ENCODE measurements around the gene TFPI2.
"Not testable (repeated sequence)": the region's sequence is repeated elsewhere in the genome, so short reads cannot be mapped to it uniquely, and the experiment has no call there.

The TFPI2 gene, protein sequence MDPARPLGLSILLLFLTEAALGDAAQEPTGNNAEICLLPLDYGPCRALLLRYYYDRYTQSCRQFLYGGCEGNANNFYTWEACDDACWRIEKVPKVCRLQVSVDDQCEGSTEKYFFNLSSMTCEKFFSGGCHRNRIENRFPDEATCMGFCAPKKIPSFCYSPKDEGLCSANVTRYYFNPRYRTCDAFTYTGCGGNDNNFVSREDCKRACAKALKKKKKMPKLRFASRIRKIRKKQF
- 0 to 46.5 (median 0.88) reads per million in 17 experiments for total RNA-seq

DNA sequence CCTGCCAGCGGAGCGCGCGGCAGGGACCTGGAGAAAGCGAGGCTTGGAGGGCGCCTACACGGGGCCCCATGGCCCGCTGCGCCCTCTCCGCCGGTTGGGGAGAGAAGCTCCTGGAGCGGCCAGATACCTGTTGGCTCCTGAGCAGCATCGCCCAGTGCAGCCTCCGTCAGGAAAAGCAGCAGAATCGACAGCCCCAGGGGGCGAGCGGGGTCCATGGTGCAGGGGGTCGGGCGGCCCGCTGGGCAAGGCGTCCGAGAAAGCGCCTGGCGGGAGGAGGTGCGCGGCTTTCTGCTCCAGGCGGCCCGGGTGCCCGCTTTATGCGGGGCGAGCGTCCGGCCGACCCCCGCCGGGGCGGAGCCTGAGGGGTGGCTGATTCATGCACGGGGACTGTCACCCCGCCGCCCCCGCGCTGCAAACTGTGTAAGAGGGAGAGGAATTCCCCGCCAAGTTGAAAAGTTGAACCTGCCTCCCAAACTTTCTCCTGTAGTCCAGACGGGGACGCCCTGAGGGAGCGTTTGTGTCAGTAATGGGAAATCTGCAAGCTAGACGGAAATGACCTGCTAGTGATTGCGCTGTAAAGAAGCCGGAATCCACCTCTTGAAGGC is at the start of gene TFPI2:
TSS of gene TFPI2 (minus strand) at position 290 of the 605 bp plus-strand sequence. CDS start at position 215, 75 bp downstream.
- DNase-seq, result peak in 1 of 4 experiments; percentile 5

DNA sequence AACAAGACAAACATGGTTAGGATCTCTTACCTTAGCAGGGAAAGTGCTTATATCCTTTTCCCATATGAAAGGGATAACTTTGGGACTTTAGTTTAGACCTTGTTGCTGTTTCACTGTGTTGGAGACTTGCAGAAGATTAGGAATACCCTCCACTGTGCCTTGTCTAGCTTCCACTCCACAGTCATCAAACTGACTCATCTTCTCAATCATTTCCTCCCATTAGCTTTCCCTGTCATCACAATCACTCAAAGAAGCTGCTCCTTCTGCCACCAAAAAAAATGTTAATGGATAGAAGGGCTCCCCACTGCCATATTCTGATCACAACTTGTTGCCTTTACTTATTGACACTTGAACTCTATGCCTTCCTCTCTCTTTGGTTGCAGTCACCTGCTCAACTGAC is 47.7 kb upstream of the TFPI2 start:
- DNase-seq, result no peak

DNA sequence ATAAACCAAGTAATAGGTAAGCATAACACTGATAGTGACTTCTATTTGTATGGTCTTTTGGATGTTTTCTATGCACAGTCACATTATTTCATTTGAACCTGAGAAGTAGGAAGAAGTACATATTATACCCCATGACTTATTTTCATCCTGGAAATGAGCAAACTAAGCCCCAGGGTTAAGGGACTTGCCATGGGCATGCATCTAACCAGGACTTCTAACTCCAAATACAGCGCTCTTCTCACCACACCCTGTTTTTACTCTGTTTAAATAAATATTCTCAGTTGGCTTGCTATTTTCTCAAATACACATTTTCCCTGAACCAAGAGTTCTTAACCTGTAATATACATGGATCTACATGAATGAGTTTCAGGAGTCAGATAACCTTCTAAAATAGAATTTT is 47.3 kb upstream of the TFPI2 start:
- no peak for DNase-seq

DNA sequence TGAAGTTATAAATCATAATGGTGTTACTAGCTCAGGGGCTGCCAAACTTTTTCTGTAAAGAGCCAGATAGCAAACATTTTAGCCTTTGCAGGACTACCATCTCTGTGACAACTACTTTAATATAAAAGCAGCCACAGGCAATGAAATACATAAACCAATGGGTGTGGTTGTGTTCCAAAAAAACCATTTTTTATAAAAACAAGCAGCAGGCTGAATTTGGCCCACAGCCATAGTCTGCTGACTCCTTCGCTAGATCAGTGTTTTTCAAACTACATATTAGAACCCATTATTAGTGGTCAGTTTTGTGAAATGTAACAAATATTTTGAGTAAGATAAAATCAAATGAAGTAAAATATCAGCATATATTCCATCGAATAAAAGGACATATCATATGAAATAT is 44.5 kb upstream of the TFPI2 start:
- DNase-seq, result no peak

DNA sequence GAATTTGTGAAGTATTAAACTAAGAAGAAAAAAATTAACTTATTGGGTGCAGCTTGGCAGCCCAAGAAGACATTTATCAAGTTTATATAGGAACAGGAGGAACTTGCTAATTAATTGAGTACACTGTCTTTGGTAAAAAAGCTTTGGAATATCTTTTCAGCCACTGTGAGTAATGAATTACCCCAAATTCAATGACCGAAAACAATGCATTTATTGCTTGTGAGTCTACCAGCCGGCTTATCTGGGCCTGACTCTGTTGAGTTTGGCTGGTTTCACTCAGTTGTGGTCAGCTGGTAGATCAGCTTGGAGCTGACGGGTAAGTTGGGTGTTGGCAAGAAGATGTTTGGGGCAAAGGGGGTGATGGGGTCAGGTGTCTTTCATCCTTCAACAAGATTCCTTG is 42.6 kb upstream of the TFPI2 start:
- DNase-seq, result no peak

DNA sequence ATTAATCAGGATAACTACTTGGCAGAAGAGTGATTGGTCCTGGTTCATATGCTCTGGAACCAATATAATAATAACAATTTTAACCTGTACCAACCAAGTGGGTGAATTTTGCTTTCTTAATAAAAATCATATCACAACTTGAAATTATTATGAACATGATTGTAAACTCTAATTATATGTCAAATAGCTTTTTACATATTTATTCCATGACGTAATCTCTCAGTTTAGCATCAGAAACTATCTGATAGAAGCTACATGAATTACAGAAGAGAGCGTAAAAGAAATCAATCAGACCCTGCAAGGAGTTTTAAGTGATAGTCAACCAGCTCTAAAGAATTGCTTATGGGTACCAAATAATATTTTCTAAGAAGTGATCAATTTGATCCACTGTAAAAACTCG is 41.1 kb upstream of the TFPI2 start:
- no peak for DNase-seq

DNA sequence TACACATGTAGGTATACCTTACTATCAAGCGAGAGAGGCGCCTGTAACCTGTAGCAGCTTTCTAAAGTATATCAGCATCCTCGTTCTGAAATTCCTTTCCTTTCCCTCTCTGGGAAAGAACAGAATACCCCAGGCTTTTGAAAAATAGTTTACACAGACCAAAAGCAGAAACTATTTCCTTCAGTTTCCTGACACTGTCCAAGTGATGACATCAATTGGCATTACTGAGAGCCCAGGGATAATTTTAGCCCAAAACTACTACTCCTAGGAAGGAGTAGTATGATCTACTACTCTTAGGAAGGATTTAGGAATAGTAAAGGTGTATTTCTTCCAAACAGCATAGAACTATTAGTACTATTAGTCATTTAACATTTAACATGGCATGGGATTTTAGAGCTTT is 37.0 kb upstream of the TFPI2 start:
- no peak for DNase-seq

DNA sequence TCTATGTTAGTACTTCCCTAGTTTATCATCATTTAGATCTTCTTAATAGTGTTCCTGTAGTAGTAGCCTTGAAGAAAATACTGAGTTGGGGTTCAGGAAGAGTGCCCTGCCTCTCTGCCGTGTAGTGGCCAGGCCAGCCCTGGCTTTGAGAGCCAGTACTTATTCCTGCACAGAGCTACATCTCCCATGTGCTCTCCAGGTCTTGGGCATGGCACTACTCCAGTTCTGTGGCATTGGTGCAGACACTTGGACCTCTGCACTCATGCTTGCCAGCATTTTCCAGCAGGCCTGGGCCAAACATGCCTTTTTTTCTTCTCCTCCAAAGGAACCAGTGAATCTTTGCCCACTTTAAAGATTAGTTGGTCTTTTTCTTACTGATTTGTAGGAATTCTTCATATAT is 36.2 kb upstream of the TFPI2 start:
- no peak for DNase-seq

DNA sequence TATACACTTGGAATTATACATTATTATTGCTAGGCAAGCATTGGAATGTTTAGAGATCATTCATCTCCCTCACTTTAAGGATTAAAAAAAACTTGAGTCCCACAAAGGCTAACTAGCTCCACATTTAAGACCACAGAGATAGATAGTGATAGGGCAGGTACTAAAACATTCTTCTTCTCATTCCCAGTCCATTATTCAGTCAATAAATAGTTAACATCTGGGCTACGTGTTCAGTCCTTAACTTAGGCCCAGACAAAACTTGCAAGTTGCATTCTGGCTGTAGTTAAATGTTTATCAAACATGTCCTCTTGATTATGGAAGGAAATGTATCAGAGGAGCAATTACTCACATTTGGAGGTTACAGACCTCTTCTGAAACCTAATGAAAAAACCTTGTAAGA is 33.4 kb upstream of the TFPI2 start:
- DNase-seq, result no peak

DNA sequence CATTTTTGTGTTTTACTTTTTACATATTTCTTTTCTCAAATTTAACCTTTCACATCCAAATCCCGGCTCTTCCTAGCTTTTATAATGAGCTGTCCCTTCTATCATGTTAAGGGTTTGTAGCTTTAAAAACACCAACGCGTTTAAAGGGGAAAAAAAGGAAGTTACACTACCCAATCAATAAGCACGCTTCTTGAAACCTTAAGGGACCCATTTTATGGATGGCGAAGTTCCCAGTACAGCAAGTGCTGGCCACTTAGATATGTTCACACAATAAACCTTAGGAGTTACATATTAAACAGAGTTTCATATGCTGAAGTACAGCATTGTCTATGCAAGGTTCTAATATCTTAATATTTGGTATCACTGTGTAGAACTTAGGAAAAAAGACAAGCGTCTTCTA is 32.7 kb upstream of the TFPI2 start:
- no peak for DNase-seq

DNA sequence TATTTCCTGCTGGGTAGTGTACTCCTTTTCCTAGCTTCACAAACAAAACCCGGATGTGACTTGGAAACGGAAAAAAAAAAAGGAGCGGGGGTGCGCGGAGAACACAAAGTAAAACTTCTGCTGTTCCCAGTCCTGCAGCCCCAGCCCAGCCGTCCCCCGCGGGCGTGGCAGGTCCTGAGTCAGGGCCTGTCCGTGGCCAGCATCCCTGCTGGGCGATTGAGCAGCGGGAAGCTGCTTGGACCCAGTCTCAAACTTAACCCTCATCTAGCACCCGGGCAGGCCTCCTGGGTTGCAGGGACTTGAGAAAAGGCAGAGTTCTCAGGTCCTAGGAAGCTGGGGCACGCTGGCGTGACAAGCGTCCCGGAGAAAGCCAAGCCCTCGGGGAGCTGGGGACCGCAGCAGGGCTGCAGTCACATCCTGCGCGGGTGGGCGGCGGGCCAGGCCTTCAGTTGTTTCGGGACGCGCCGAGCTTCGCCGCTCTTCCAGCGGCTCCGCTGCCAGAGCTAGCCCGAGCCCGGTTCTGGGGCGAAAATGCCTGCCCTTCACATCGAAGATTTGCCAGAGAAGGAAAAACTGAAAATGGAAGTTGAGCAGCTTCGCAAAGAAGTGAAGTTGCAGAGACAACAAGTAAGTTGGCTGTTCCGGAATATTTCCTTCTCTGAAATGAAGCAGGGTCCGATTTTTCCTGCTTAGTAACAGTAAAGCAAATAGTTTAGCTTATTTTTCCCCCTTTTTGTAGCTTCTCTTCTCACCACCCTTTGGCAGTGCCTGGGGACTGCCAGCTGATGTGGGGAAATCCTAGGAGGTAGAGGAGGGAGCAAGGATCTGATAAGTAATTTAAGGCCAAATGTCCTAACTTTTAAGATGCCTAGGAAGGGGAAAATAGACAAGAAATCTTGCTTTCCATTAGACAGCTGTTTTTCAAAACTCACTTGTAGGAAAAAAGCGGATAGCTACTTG is 31.3 kb upstream of the TFPI2 start, which contains the start of gene GNG11:
TSS of gene GNG11 (plus strand) at position 129 of the 960 bp plus-strand sequence. CDS start at position 532, 403 bp downstream.
- peak; percentile 37 to 65 (median 46) for DNase-seq

DNA sequence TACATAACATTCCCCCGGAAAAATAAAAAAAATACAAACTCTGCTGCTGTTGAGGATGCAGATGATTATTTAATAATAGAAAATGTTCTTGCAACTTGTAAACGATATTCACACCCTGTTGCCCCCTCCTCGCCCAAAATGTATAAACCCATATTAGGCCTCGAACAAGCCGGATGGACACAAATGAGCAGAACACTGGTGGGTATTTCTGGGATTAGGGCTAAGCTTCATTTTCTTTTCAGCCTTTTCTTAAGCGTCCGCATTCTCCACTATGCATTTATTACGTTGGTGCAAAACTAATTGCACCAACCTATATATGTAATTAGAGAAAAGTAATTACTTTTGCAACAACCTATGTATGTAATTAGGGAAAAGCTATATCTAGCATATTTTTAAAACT is 30.6 kb upstream of the TFPI2 start:
- no peak for DNase-seq

DNA sequence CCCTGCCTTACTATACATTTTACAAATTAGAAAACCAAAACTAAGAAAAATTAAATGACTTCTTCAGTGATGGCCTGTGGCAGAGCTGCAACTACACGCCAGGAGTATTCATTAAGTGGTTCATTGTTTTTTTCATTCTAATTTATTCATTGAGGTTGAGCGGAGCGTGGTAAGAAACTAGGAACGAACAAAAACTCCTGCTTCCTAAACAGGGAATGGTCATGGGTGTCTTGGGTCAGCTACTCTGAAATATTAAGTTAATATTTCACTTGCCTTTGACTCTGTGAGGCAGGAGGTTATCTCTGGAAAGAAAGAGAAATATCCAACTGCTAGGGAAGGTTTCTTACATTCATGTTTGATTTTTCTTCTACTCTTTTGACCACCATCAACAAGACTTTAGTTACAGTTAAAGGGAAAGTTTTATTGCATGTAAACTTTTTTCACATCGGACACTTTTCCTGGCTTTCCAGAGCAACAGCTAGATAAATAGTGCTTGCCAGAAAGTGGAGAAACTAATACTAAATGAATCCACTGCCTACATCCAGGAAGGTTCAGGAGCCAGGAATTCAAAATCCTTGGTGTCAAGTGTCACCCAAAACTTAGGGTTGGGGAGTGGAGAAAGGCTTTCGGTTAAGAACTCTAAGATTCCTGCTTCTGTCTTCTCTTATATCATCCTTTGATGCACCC is 30.1 kb upstream of the TFPI2 start:
- DNase-seq, result no peak

DNA sequence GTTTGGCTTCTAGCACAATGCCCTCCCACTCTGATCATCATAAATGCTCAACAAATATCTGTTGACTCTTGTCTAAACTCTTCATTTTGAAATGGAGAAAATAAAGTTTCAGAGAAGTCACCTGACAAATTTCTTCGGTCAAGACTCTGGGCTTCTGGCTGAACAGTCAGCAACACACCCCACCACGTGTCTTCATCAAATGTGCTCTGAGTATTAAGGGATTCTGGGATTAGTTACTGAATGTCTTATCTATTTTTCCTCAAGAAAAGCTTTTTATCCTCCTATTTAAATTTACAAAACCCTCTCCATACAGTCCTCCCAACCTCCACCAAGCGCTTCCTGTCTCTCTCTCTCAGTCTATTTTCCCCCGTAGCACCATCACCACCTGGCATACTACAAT is 25.8 kb upstream of the TFPI2 start:
- DNase-seq, result not testable (repeated sequence)

DNA sequence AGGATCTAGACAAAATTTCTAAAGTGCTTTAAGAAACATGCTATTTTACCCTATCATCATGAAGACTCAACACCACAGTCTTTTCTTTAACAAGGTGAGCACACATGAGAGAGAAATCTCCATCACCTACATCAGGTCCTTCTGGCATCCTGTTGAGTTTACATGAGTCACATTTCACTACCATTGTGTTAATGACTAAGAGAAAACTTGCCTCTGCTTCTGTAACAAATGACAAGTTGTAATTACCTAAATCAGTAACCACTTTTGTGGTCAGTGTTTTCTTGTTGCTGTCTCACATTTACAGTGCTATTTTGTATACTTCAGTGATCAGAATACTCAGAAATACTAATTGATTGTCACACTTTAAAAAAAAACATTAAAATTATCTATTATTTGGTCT is 25.3 kb upstream of the TFPI2 start:
- DNase-seq, result not testable (repeated sequence)

DNA sequence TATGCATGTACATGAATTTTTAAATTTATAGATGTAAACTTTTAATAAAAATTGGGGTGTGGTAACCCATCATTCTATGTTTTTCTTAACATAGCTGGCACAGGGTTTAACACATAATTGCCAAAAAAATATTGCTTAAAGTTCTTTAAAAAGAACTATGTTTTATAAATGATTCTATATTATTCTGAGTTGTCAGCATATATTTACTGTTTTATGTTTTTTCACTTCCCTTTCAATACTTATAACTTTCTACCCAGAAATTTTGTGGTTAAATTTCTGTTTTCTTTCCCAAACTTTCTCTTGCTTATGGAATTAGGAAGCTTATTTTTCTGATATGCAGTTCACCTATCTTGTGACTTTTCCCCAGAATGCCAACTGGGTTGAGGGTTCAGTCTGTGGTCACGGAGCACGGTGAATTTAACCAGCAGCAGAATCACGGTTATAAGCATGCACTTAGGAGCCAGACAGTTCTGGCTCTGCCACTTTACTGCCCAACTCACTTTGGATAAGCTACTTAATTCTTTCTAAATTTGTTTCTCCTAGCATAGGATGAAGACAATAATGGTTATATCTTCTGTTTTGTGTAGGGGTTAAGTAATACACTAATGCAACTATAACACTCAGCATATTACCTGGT is 24.8 kb upstream of the TFPI2 start:
- DNase-seq, result not testable (repeated sequence)

DNA sequence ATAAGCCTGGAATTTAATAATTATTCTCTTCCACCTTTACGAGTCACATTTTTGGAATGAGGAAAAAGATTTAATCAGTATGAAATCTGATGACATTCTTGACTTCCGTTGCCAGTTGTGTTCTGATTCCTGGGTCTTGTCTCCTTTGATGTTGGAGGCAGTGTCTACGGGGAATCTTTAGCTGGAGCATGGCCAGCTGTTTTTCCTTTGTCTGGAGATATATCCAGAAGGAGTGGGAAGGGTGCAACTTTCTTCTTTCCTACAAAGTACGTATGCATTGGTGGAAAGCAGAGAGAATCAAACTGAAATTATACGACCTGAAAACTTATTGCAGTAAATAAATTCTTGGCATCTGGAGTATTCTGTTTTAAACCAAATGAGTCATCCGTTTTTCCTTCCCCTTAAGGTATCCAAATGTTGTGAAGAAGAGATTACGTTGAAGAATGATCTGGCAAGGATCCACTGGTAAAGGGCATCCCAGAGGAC is 24.1 kb upstream of the TFPI2 start:
- no peak for DNase-seq

DNA sequence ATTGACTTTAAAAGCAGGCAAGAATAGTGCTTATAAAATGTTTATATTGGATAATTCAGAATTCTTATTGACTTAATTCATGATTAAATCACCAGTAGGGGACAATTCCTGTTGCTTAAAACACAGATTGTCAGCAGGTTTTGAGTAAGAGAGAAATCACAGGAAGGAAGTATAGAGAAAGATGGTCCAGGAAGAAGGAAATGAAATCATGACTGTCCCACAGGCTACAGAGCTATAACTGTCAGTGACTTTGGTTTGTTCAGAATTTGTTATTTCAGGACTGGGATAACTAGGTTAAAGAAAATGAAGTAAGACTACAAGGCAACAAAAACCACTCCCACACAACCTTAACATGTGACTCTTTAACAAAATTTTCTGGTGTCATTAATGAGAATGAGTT is 22.6 kb upstream of the TFPI2 start:
- DNase-seq, result peak in 1 of 4 experiments; percentile 3

DNA sequence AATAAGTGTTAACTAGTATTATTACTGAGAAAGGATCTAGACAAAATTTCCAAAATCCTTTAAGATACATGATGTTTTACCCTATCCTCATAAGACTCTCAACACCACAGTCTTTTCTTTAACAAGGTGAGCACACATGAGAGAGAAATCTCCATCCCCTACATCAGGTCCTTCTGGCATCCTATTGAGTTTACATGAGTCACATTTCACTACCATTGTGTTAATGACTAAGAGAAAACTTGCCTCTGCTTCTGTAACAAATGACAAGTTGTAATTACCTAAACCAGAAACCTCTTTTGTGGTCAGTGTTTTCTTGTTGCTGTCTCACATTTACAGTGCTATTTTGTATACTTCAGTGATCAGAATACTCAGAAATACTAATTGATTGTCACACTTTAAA is 21.1 kb upstream of the TFPI2 start:
- not testable (repeated sequence) for DNase-seq

DNA sequence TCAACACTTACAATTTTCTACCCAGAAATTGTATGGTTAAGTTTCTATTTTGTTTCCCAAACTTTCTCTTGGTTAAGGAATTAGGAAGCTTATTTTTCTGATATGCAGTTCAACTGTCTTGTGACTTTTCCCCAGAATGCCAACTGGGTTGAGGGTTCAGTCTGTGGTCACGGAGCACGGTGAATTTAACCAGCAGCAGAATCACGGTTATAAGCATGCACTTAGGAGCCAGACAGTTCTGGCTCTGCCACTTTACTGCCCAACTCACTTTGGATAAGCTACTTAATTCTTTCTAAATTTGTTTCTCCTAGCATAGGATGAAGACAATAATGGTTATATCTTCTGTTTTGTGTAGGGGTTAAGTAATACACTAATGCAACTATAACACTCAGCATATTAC is 20.7 kb upstream of the TFPI2 start:
- DNase-seq, result not testable (repeated sequence)

DNA sequence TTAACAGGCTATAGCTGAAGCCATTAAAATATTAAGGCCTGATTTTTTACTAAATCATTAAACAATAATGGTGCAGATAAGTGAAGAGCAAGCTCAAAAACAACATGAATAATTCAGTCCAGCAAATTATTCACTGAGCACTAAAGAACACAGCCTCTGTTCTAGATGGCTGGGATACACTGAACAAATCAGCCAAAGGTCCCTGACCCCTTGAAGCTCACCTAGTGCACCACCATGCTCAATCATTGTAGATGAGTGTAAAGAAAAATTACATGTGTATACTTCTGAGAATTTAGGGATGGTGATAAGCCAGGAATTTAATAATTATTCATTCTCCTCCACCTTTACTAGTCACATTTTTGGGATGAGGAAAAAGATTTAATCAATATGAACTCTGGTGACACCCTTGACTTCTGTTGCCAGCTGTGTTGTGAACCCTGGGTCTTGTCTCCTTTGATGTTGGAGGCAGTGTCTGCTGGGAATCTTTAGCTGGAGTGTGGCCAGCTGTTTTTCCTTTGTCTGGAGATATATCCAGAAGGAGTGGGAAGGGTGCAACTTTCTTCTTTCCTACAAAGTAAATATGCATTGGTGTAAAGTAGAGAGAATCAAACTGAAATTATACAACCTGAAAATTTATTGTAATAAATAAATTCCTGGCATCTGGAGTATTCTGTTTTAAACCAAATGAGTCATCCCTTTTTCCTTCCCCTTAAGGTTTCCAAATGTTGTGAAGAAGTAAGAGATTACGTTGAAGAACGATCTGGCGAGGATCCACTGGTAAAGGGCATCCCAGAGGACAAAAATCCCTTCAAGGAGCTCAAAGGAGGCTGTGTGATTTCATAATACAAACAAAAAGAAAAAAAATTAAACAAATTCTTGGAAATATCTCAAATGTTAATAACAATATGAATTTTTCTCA is 19.8 kb upstream of the TFPI2 start:
- no peak for DNase-seq
